Activated CD4-positive, alpha-beta T cell treated with anti-CD3 and anti-CD28 coated beads, Interleukin-2, amount 10 ng/mL, durations not matched to agents 7 days and 5 days (primary cell): Measurements from ENCODE around the gene RAD51B. TPM values are rescaled to one million over a fixed set of nuclear protein-coding genes. Genes with fewer than 3 reads are reported as not detected.
A peak's percentile ranks its signal among the peaks of the same experiment; 100 is the strongest.

Source experiments
- CTCF ChIA-PET: fragments of 350-600 bp; sonication (Branson Sonifier 250); formaldehyde crosslinking; loops from one replicate; lab custom pipeline; 2021; ENCODE audit warnings: antibody characterized with exemption; lab: Charles Lee
- POLR2A ChIA-PET: fragments of 350-600 bp; sonication (Branson Sonifier 250); formaldehyde crosslinking; loops from one replicate; lab custom pipeline; 2021; ENCODE audit warnings: antibody characterized with exemption; lab: Charles Lee
- DNase-seq: peaks from one replicate; pipeline ENCODE4 v3.0.0-alpha.2; 2020
- H3K27ac Mint-ChIP-seq: one replicate; pipeline ENCODE4 v1.8.0; 2021; ENCODE audit warnings: mild to moderate bottlenecking, moderate library complexity, mixed read lengths
- H3K27me3 Mint-ChIP-seq: one replicate; pipeline ENCODE4 v1.8.0; 2021; ENCODE audit warnings: mixed read lengths
- H3K36me3 Mint-ChIP-seq: one replicate; pipeline ENCODE4 v1.8.0; 2021; ENCODE audit warnings: low read depth, mixed read lengths
- H3K4me1 Mint-ChIP-seq: one replicate; pipeline ENCODE4 v1.8.0; 2021; ENCODE audit warnings: mixed read lengths
- H3K4me3 Mint-ChIP-seq: one replicate; pipeline ENCODE4 v1.8.0; 2021; ENCODE audit warnings: mild to moderate bottlenecking, moderate library complexity, mixed read lengths
- H3K9me3 Mint-ChIP-seq: one replicate; pipeline ENCODE4 v1.8.0; 2021; ENCODE audit warnings: mixed read lengths
- total RNA-seq, 2 experiments: library from RNA; stranded (reverse); gene quantifications; one replicate each; pipeline ENCODE4 v1.2.3, GENCODE V29; 2021

Gene RAD51B
- total RNA-seq, 2 experiments from 2014 or later, result 20.6 to 30.3 TPM

DNA sequence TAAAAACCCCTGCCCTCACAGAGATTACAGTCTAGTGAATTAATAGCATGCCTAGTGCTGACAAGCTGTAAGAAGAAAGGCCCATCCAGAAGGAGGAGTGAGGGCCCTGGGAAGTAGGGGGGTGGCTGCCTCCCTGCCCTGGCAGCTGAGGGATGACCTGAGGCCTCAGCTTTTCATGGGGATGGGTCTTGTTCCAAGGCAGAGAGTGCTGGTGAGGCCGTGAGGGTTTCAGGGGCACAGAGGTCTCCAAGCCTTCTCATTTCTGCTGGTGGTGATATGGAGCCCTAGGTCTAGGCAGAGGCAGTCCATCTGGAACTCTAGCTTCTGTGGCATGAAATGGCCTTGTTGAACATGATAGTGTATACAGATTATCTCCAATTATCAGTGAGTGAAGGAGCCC, 858.9 kb downstream of the RAD51B start:
- H3K4me3 Mint-ChIP-seq, result no peak overlapping the region
- H3K36me3 Mint-ChIP-seq, result peaks cover 3% of the 10 kb centered on the region
- no peak overlapping the region for H3K27ac Mint-ChIP-seq
- peaks cover 26% of the 10 kb centered on the region for H3K4me1 Mint-ChIP-seq
- CTCF ChIA-PET, result interaction anchor here (0.6 to 2.3 kb wide), 4 partner anchors 8 to 529 kb away, joined by 3 to 6 read pairs (median 6); no protein-coding TSS in a partner anchor
- no peak for DNase-seq
- POLR2A ChIA-PET, result no interaction called here
- H3K27me3 Mint-ChIP-seq, result no peaks in the 10 kb centered on the region
- no peaks in the 10 kb centered on the region for H3K9me3 Mint-ChIP-seq

DNA sequence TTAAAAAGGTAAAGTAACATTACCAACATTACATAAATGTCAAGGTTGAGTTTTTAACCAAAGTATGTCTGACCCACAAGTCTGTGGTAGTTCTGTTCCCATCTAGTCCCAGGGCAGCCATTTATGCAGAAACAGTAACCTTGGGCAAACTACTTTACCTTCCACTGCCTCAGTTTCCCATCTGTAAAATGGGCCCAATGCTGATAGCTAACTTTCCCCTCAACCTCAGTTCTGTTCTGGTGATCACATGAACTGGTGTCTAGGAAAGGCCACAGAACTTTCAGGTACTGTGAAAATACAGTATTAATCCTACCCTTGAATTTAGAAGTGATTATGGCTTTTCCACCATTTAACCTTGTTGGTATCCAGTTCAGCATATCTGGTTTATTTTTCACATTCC, 859.7 kb downstream of the RAD51B start:
- DNase-seq, result no peak
- Mint-ChIP-seq H3K4me3 (no peak overlapping the region), H3K9me3 (no peaks in the 10 kb centered on the region), H3K27me3 (no peaks in the 10 kb centered on the region), H3K27ac (no peak overlapping the region), H3K36me3 (peaks cover 3% of the 10 kb centered on the region), H3K4me1 (peaks cover 34% of the 10 kb centered on the region)
- ChIA-PET POLR2A (no interaction called here), CTCF (no interaction called here)

DNA sequence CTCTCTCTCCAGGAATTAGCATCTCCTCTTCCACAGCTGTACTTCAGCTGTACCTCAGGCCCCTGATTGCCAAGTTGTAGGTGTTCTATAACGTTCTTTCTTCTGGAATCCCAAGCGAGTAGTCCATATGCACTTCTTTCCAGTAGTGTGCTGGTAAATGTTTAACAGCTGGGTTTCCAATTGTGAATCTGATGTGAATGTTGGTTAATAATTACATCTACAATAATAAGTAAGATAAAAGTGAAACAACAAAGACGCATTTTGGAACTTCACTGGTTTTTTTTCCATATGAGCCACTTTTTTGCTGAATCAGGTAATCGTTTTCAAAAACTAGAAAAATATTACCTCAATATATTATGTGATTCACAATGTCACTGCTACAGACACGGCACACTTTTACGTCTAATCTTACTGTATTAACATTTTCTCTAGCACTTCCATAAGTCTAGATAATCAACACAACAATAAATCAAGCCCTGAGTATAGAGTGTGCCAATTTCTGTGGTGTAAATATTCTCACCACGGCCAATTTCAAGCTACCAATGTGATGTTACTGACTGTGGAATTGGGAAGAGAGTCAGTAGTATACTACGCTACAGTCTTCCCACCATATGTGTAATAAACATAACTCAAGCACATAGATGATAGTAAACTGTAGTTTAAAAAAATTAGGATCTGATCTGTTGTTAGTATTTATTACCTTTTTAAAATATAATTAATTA, 860.3 kb downstream of the RAD51B start:
- H3K4me3 Mint-ChIP-seq, result no peak overlapping the region
- ChIA-PET POLR2A (no interaction called here), CTCF (interaction anchor here (1.1 kb wide), 1 partner anchor 8 kb away, joined by 7 read pairs; no protein-coding TSS in a partner anchor)
- no peaks in the 10 kb centered on the region for H3K27me3 Mint-ChIP-seq
- peaks cover 40% of the 10 kb centered on the region for H3K4me1 Mint-ChIP-seq
- no peaks in the 10 kb centered on the region for H3K9me3 Mint-ChIP-seq
- H3K36me3 Mint-ChIP-seq, result peaks cover 3% of the 10 kb centered on the region
- no peak for DNase-seq
- H3K27ac Mint-ChIP-seq, result no peak overlapping the region

DNA sequence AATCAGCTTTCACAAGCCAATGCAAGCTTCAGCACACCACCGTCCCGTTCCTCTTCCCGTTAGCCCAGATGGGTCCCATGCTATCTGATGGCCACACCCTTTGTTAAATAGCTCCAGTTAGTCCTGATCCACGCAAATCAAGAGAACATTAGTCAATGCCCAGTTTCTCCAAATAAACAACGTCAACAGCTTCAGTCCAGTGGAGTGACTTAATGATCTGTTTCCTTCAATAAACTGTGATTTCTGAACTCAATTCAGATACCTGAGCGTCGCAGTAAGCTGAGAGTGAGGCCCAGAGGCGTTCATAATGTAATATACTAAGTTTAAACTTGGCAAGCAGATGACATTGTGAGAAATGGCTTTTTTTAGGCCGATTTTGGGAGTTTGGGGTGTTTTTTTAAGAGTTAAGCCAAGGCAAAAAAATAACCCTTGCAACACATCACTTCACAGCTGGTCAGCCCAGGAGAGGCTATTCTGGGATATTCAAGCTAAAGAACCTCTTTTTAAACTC, 861.0 kb downstream of the RAD51B start:
- H3K4me3 Mint-ChIP-seq, result no peak overlapping the region
- POLR2A ChIA-PET, result no interaction called here

DNA sequence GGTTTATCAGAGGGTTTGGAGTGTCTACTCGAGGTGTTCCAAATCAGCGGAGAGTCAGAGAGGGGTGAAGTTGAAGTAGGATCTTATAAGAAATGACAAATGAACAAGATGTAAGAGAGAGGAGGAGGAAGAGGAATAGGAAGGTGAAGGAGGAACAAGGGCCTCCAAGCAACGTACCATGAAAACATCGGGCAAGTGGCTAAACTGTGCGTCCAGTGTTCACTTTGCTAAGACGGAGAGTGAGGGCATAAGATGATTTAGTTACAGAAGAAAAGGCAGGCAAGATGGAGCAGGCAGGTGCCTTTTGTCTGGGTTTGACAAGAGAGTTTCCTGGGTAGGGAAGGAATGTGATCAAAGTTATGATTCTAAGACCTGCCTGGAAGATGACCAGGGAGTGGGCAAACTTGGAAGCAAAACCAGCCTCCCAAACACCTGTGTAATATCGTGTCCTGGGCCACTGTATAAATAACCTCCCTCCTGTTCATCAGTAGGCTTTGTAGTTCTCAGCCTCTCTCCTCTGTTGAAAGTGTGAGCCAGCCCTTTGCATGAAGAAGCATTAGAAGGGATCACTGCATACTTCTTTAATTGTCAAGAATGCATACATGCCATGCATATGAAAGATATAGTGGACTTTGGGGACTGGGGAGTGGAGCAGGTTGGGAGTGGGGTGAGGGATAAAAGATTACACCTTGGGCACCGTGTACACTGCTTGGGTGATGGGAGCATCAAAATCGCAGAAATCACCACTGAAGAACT, 861.9 kb downstream of the RAD51B start:
- Mint-ChIP-seq H3K4me3 (no peak overlapping the region), H3K27ac (no peak overlapping the region)
- POLR2A ChIA-PET, result no interaction called here

More for the DNA sequence above, 861.0 kb downstream of the RAD51B start:
- Mint-ChIP-seq H3K27ac (no peak overlapping the region), H3K9me3 (no peaks in the 10 kb centered on the region), H3K27me3 (no peaks in the 10 kb centered on the region), H3K36me3 (peaks cover 3% of the 10 kb centered on the region), H3K4me1 (peaks cover 47% of the 10 kb centered on the region)
- no peak for DNase-seq
- CTCF ChIA-PET, result interaction anchor here (1.0 to 1.1 kb wide), 2 partner anchors 8 to 109 kb away, joined by 3 to 7 read pairs; no protein-coding TSS in a partner anchor

DNA sequence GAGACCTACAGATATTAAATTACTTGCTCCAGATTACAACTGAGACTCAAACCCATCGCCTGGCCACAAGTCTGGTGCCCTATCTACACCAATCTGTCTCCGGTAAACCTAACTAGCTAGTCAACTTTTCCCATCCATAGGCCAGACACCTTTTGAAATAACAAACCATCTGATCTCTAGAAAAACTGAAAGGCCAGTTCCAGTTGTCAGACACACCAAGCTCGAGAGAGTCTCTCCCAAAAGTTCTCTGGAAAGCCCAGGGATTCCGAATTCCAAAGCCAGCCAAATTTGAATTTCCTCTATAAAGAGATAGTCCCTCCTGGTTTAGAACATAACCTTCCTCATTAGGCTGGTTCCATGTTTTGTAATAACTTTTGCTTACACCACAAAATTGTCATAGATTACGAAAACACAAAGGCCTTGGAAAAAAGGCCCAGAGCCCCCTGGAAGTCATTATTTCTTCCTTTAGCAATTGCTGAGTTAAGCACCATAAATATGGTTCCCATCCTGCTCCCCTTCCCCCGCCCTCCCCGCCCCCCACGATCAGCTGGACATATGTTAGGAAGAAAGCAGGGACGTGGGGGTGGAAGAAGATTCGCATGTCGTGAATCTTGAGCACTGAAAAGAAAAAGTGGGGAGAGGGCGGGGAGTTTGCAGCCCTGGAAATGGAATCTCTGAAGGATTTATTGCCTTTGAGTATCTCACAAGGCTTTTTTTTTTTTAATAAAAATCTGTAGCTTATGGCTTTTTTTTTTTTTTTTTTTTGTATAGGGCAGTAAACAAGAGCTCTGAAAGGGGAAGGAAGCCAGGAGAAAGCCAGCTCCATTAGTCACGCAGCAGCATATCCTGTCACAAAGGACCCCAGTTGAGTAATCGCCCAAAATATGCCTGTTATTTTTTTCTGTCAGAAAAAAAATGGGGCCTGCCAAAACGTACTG, 862.9 kb downstream of the RAD51B start:
- peaks cover 3% of the 10 kb centered on the region for H3K36me3 Mint-ChIP-seq
- peak overlapping the region; percentile 91 for H3K27ac Mint-ChIP-seq
- peak; percentile 41 for DNase-seq
- H3K4me3 Mint-ChIP-seq, result peak overlapping the region; percentile 18
- no peaks in the 10 kb centered on the region for H3K9me3 Mint-ChIP-seq
- ChIA-PET POLR2A (interaction anchor here (0.6 to 1.4 kb wide), 3 partner anchors 108 to 450 kb away, joined by 3 to 7 read pairs (median 5); no protein-coding TSS in a partner anchor), CTCF (interaction anchor here (0.6 to 1.4 kb wide), 5 partner anchors 12 to 414 kb away, joined by 3 to 7 read pairs (median 3); no protein-coding TSS in a partner anchor)
- peaks cover 58% of the 10 kb centered on the region for H3K4me1 Mint-ChIP-seq
- no peaks in the 10 kb centered on the region for H3K27me3 Mint-ChIP-seq

More for the DNA sequence above, 861.9 kb downstream of the RAD51B start:
- DNase-seq, result no peak
- H3K4me1 Mint-ChIP-seq, result peaks cover 55% of the 10 kb centered on the region
- H3K27me3 Mint-ChIP-seq, result no peaks in the 10 kb centered on the region
- peaks cover 3% of the 10 kb centered on the region for H3K36me3 Mint-ChIP-seq
- H3K9me3 Mint-ChIP-seq, result no peaks in the 10 kb centered on the region
- CTCF ChIA-PET, result interaction anchor here (1.0 kb wide), 1 partner anchor 108 kb away, joined by 3 read pairs; no protein-coding TSS in a partner anchor

DNA sequence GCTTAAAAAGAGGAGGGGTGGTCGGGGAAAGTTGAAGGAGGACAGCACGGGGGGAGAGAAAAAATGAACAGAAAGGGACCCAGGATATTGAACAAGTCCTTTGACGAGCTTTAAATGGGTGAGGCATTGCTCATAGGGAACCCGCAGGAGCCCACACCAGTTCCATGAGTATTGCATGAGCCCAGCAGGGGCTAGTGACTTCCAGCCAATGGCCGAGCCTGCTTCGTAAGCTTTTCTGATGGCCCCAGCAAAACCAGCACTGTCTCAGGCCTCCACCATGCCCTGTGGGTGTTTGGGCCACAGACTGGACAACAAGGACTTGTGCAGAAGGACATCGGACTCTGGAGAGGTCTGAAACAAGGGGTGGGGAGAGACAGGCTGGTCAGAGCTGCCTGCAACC, 863.7 kb downstream of the RAD51B start:
- Mint-ChIP-seq H3K9me3 (no peaks in the 10 kb centered on the region), H3K36me3 (peaks cover 3% of the 10 kb centered on the region), H3K27ac (peak overlapping the region; percentile 91), H3K27me3 (no peaks in the 10 kb centered on the region), H3K4me3 (no peak overlapping the region), H3K4me1 (peaks cover 58% of the 10 kb centered on the region)
- POLR2A ChIA-PET, result interaction anchor here (0.6 to 1.4 kb wide), 3 partner anchors 106 to 133 kb away, joined by 3 to 5 read pairs (median 4); no protein-coding TSS in a partner anchor
- CTCF ChIA-PET, result interaction anchor here (0.6 to 1.4 kb wide), 5 partner anchors 12 to 415 kb away, joined by 3 to 7 read pairs (median 3); no protein-coding TSS in a partner anchor
- no peak for DNase-seq

DNA sequence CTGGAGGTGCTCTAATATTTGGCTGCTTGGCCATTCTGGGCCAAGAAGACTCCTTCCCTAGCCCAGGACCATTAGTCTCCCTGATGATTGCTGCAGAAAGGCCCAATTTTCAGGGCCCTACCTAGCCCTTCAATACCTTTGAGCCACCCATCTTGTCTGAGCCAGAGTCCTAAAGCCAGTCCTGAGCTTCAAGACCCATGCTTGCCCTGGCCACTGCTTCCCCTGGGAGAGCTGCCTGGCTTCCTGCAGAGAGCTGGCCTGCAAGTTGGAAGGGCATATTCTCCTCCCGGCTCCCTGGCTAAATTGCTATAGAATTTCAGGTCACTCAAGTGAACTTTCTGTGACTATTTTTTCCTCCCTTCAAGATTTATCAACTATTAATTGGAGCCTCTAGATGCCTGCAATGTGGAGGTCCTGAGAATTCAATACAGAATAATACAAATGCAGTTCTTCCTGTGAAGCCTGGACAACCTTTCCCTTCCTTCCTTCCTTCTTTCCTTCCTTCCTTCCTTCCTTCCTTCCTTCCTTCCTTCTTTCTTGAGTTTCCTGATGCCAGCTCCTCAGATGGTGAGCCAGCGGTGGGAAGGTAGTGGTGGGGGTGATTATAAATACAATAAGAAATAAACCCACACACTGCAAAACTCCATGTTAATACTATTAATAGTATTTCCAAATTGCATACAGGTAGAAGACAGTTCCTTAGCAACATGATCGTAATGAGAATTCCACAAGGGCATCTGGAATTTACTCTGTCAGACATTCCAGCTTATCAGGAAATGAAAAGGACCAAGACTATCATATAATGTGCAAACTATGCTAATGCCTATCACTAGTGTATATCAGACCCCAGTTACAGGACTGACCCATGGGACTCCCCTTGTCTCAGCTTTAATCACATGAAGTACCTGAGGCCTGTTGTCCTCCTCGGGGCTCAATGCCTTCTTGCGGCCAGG, 865.2 kb downstream of the RAD51B start:
- H3K4me1 Mint-ChIP-seq, result peaks cover 58% of the 10 kb centered on the region
- no peak for DNase-seq
- ChIA-PET POLR2A (interaction anchor here (0.6 kb wide), 2 partner anchors 264 to 293 kb away, joined by 4 to 10 read pairs; no protein-coding TSS in a partner anchor), CTCF (interaction anchor here (0.5 to 2.2 kb wide), 7 partner anchors 10 to 904 kb away, joined by 3 to 7 read pairs (median 4); no protein-coding TSS in a partner anchor)
- no peaks in the 10 kb centered on the region for H3K27me3 Mint-ChIP-seq
- H3K27ac Mint-ChIP-seq, result peak overlapping the region; percentile 88
- H3K4me3 Mint-ChIP-seq, result peak overlapping the region; percentile 26
- H3K36me3 Mint-ChIP-seq, result peaks cover 3% of the 10 kb centered on the region
- H3K9me3 Mint-ChIP-seq, result no peaks in the 10 kb centered on the region

DNA sequence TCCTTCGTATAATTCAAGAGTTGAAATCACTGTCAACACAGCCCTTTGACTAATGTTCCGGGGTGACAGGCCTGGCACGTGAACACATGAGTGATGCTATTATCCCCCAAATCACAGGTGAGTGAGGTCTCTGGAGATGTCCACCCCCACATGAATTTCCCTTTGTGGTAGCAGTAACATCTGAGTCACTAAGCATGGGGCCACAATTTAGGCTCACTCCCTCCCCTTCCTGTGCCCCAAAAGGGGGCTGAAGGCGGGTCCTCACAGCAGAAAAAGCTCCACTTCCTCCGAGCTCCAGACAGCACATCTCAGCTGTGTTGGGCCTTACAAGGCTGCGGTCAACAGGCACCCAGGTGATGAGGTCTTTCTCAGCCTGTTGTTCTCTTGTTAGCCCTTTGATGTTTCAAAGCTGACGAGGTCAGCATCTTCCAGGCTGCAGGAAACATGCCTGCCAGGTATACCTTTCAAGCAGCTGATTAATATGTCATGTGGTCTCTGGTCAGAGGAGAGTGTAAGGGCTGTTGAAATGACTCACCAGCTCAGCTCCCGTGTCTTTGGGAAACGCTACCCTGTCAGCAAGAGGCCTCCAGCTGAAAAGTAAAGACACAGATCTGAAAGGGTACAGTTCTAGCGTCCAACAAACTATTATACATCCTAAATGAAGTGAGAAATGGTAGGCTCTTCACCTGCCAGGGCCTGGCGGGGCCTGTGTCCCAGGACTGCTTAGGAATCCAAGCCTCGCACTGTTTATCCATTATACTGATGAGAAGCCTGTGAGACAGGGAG, 866.0 kb downstream of the RAD51B start:
- peaks cover 58% of the 10 kb centered on the region for H3K4me1 Mint-ChIP-seq
- peak overlapping the region; percentile 88 for H3K27ac Mint-ChIP-seq
- peak overlapping the region; percentile 26 for H3K4me3 Mint-ChIP-seq
- ChIA-PET CTCF (interaction anchor here (0.6 to 2.2 kb wide), 7 partner anchors 8 to 228 kb away, joined by 3 to 7 read pairs (median 4); no protein-coding TSS in a partner anchor), POLR2A (interaction anchor here (0.6 to 1.1 kb wide), 2 partner anchors 108 to 263 kb away, joined by 3 to 10 read pairs; partner anchors contain the start of gene ZFP36L1)
- peaks cover 3% of the 10 kb centered on the region for H3K36me3 Mint-ChIP-seq
- DNase-seq, result peak; percentile 80
- H3K9me3 Mint-ChIP-seq, result no peaks in the 10 kb centered on the region
- H3K27me3 Mint-ChIP-seq, result no peaks in the 10 kb centered on the region

DNA sequence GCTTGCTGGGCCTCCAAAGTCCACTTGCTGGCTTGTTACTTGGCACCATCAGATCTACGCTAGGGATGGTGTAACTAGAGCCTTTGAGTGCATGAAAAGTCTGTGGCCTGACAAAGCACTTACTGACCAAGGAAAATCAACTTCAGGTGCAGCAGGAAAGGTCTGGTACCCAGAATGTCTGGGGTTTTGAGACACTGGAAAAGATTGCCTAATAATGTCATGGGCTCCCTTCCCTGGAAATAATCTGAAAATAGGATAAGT, 866.6 kb downstream of the RAD51B start:
- H3K9me3 Mint-ChIP-seq, result no peaks in the 10 kb centered on the region
- peaks cover 3% of the 10 kb centered on the region for H3K36me3 Mint-ChIP-seq
- peak overlapping the region; percentile 88 for H3K27ac Mint-ChIP-seq
- H3K4me3 Mint-ChIP-seq, result no peak overlapping the region
- H3K4me1 Mint-ChIP-seq, result peaks cover 57% of the 10 kb centered on the region
- DNase-seq, result no peak
- H3K27me3 Mint-ChIP-seq, result no peaks in the 10 kb centered on the region
- ChIA-PET CTCF (interaction anchor here (0.6 to 2.2 kb wide), 4 partner anchors 8 to 228 kb away, joined by 3 to 7 read pairs (median 5); no protein-coding TSS in a partner anchor), POLR2A (interaction anchor here (1.1 kb wide), 1 partner anchor 107 kb away, joined by 3 read pairs; the partner anchor contains the start of gene ZFP36L1)
